Skin of body (tissue), 2 donors: ENCODE measurements around the gene PPP2R5B. TPM values are rescaled to one million over a fixed set of nuclear protein-coding genes. Genes with fewer than 3 reads are reported as not detected.

ENCODE experiments used
- DNase-seq: peaks from one replicate; lab custom pipeline; 2025; lab: John Stamatoyannopoulos, UW
- total RNA-seq: library from RNA; depleted of rRNA; stranded (reverse); fragments of >200 nt; gene quantifications from one replicate; pipeline ENCODE4 v1.2.3, GENCODE V29; 2014

Gene PPP2R5B
- total RNA-seq, 1 donor from 2014 or later: 5.5 TPM

GRCh38 chr11:64928957-64929356 is 4.5 kb downstream of the PPP2R5B start:
- DNase-seq: no peak

- no peak for DNase-seq
These were observed 5.1 kb downstream of the PPP2R5B start for GRCh38 chr11:64929625-64930024.

- DNase-seq: no peak
These were observed 5.9 kb downstream of the PPP2R5B start for GRCh38 chr11:64930340-64930739.

DNA sequence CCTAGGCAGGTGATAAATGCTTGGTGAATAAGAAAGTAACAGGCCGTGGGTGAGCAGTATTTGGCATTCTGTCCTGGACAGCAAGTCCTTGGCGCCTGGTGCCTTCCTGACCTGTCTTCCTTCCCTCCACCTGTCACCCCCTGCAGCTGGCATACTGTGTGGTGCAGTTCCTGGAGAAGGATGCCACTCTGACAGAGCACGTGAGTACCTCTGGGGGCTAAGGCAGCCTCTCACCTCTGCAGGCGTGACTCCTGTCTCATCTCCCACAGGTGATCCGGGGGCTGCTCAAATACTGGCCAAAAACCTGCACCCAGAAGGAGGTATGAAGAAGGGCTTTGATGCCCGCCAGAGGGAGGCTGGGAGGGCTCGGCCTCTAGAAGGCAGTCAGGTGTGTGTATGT is 6.8 kb downstream of the PPP2R5B start:
- no peak for DNase-seq

DNA sequence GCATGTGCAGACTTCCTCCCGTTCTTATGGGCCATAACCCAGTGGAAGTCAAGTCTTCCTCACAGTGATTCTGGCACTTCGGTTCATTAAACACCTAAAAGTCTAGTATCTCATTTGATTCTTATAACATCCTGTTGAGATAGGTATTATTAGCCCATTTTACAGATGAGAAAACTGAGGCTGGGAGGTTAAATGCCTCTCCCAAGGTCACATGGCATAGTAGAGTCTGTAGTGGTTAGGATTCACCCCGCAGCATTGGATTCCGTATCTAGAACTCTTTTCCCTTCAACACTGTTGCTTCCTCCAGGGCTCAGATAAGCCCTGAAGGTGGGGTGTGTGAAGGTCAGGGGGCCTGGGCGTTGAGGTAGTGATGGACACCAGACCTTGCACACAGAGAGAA is 7.8 kb downstream of the PPP2R5B start:
- DNase-seq: no peak

GRCh38 chr11:64933213-64933934 is 8.9 kb downstream of the PPP2R5B start:
- no peak for DNase-seq

- no peak for DNase-seq
These were observed 9.6 kb downstream of the PPP2R5B start for GRCh38 chr11:64933935-64934681.

- DNase-seq: no peak
These were observed 10.3 kb downstream of the PPP2R5B start for GRCh38 chr11:64934682-64935358.

- peak; percentile 24 for DNase-seq
These were observed 11.0 kb downstream of the PPP2R5B start, which contains the start of gene GPHA2 for GRCh38 chr11:64935359-64936081. GPHA2 (minus strand) TSS chr11:64935893; CDS start chr11:64935460, 433 bp downstream.

DNA sequence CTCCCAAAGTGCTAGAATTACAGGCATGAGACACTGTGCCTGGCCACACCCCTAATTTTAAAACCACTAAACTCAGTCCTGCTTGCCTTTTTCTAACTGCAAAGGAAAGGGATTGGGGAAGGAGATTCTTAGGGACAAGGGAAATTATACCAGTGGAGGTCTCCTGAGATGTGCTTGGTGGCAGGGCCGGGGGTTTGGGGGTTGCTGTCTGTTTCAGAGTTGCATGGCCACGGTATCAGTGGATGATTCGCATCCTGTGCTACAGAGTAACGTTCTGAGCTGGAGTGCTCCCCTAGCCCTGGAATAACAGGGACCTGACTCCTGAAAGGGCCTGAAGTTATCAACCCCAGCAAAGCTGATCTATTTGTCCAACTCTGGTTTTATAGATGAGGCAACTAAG is 12.1 kb downstream of the PPP2R5B start:
- DNase-seq: no peak

GRCh38 chr11:64947208-64947814 is 22.8 kb downstream of the PPP2R5B start:
- DNase-seq: no peak

GRCh38 chr11:64951529-64951928 is 27.0 kb downstream of the PPP2R5B start:
- DNase-seq: no peak

GRCh38 chr11:64954201-64954600 is 29.7 kb downstream of the PPP2R5B start:
- no peak for DNase-seq

DNA sequence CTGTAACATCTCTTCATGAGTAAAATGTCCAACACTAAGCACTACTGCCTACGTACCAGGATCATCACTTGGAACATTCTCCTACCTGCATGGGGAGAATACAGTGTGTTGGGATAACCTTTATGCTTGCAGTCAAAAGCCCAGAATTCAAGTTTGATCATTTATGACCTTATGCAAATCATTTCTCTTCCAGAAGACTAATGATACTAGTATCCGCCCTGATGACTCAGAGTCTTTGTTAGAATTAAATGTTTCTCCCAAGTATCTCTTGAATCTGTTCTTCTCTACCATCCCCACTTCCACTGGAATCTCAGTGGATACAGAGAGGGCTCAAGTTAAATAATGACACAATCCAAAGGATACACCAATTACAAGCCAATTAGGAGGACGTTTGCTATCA is 35.0 kb downstream of the PPP2R5B start:
- no peak for DNase-seq

GRCh38 chr11:64960719-64961118 is 36.2 kb downstream of the PPP2R5B start:
- DNase-seq: no peak

GRCh38 chr11:64963072-64963631 is 38.7 kb downstream of the PPP2R5B start:
- no peak for DNase-seq

DNA sequence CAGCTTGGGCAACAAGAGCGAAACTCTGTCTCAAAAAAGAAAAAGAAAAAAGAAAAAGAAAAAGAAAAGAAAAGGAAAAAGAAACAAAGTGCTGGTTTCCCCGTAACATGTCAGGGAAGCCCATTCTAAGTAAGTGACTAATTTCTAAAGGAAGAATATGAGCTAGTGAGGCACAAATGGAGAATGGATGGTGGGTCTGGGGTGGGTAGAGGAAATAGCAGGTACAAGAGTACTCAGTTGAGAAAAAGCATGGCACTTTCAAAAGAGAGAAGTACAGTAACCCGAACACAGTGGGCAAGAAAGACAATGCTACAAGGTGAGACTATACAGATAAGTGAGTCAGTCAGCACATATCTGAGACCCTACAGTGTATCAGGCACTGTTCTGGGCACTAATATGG is 42.9 kb downstream of the PPP2R5B start:
- no peak for DNase-seq

DNA sequence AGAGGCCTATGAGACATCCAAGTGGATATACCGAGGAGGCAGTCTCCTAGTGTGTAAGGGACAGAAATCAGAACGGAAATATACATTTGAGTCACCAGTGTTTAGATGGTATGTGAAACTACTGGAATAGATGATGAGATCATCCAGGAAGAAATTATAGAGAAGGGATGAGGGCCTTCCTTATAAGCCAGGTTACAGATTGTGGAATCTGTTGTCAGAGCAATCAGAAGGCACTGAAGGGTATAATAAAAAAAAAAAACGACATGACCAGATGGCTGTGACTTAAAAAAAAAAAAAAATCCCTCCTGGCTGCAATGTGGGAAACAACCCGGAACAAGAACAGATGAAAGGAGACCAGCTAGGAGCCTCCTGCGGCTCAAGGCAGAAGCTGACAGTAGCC is 44.7 kb downstream of the PPP2R5B start:
- no peak for DNase-seq

DNA sequence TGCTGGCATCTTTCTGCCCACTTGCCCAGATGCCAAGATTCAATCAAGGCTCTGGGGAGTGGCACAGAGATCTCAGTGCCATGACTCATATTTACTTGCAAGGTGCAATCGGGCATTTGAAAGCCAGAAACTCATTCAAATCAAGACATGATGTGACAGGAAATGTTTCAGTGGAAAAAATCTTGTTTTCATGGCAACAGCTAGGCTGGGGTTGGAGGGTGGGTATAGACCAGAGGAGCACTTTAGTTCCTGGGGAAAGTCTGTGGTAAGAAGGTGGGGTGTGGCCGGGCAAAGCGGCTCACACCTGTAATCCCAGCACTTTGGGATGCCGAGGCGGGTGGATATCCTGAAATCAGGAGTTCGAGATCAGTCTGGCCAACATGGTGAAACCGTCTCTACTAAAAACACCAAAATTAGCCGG is 46.3 kb downstream of the PPP2R5B start:
- no peak for DNase-seq

- peak; percentile 39 for DNase-seq
These were observed 47.1 kb downstream of the PPP2R5B start, which contains the start of gene MAJIN for GRCh38 chr11:64971421-64972233. MAJIN (minus strand) TSS chr11:64972108; CDS start chr11:64959405, 12,703 bp downstream.
